Suprapubic skin (tissue), 4 donors: ENCODE data around the gene CCDC87.

Experiments used
- EP300 ChIP-seq: sonication (generic); formaldehyde crosslinking; IDR thresholded peaks from one replicate; pipeline ENCODE4 v1.6.1; 2017; ENCODE audit warnings: antibody characterized with exemption
- POLR2A ChIP-seq, 2 donors: fragments of 450-650 bp; IDR thresholded peaks; one replicate each; pipeline ENCODE4 v1.6.1; 2017; ENCODE audit warnings: antibody characterized with exemption in 2 of 2, mild to moderate bottlenecking in 2 of 2, moderate library complexity in 2 of 2
- POLR2AphosphoS5 ChIP-seq, 3 donors: sonication (generic); formaldehyde crosslinking; IDR thresholded peaks; one replicate each; pipeline ENCODE4 v1.6.1; 2017; ENCODE audit warnings: antibody characterized with exemption in 3 of 3
- TF ChIP-seq, protein P1 (sequence below), 2 donors: fragments of 200-600 bp in 1 of 2; fragments of 450-650 bp in 1 of 2; sonication (generic) in 1 of 2; IDR thresholded peaks; one replicate each; pipeline ENCODE4 v1.5.1; 2016 to 2019; ENCODE audit warnings: antibody characterized with exemption in 2 of 2, mild to moderate bottlenecking in 1 of 2, moderate library complexity in 1 of 2

DNA sequence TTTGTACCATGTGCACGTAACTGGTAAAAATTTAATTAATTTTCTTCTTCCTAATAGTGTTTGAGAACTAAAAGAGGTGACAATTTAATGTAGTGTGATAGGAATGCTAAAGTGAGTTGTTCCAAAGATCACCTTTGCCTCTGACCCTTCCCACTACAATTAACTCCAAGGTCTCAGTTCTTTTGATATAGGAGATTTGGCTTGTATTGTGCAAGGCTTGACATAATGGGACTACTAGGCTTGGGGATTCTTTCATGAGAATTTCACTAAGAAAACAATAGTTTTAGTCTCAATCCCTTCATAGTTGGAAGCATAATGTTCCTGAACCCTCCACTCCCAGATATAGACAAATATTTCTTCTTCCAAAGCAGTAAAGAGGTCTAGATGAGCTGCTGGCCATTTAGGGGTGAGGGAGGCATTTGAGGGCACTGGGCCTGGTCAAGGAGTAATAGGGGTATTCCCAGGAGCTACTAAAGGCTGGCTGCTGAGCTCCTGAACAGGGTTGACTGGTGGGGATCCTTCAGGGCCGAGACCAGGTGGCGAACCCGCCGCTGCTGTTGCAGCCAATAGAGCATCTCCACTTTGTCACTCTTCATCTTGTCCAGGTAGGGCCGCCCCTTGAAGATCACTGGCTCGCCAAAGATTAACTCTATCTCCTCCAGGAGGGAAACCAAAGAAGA, 2.7 kb downstream of the CCDC87 start:
- TF ChIP-seq, protein P1, sequence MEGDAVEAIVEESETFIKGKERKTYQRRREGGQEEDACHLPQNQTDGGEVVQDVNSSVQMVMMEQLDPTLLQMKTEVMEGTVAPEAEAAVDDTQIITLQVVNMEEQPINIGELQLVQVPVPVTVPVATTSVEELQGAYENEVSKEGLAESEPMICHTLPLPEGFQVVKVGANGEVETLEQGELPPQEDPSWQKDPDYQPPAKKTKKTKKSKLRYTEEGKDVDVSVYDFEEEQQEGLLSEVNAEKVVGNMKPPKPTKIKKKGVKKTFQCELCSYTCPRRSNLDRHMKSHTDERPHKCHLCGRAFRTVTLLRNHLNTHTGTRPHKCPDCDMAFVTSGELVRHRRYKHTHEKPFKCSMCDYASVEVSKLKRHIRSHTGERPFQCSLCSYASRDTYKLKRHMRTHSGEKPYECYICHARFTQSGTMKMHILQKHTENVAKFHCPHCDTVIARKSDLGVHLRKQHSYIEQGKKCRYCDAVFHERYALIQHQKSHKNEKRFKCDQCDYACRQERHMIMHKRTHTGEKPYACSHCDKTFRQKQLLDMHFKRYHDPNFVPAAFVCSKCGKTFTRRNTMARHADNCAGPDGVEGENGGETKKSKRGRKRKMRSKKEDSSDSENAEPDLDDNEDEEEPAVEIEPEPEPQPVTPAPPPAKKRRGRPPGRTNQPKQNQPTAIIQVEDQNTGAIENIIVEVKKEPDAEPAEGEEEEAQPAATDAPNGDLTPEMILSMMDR (IDR thresholded peaks at IDR 0.05), result no peak
- no peak for TF ChIP-seq POLR2A (IDR thresholded peaks at IDR 0.05)
- no peak for TF ChIP-seq EP300
- no peak for TF ChIP-seq POLR2AphosphoS5 (IDR thresholded peaks at IDR 0.05)
